Measurements from ENCODE around the gene MAP3K19.
"Not testable (repeated sequence)": the region's sequence is repeated elsewhere in the genome, so short reads cannot be mapped to it uniquely, and the experiment has no call there.

Gene MAP3K19

DNA sequence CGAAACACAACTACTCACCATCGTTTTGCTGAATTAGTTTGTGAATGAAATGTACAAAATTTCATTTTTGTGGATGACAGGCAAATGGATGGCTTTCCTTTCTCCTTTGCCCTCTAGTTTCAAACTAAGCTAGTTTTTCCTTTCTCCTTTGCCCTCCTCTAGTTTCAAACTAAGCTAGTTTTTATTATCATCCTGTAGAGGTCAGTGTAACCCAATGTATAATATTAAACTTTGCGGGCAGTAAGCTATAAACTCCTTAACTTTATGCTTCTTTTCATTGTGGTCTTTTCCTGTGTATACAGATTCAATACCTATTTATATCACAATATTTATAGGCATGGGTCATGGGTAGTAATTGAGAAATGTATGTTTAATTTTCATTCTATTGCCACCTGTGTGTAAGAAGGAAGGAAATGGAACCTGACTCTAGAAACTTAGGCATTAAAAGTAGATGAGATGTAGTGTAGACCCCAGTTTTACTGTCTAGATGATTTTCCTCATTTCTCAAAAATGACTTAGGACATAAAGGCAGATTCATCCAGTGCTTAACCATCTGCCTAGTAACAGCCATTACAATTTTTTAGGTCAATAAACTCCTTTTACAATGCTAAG lies 58.1 kb downstream of the MAP3K19 start:
- no peaks in the 10 kb centered on the region for H3K9me3 ChIP-seq (ENCODE audit: control insufficient read depth, insufficient read depth, low read length)
- H3K9ac ChIP-seq (ENCODE audit: low read depth, low read length), result no peak overlapping the region
- no peaks in the 10 kb centered on the region for H3K36me3 ChIP-seq (ENCODE audit: insufficient read depth, low read length)
- no peaks in the 10 kb centered on the region for H3K4me1 ChIP-seq (ENCODE audit: insufficient read depth, low read length)

DNA sequence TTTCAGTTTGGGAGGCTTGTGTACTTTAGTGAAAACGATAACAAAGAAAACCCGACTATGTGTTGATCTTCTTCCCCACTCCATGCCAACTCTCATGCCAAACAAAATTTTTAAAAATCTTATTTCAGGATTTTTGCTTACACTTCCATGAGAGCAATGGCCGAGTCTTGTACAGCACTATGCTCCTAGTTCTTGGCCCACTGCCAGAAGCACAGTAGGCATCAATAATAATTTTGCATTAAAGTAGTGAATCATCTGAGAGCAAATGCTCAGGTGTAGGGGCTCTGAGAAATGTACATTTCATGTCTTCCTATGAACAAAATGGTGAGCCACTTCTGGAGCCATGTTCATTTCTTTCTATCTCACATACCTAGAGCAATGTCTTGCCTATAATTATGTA lies 62.2 kb downstream of the MAP3K19 start:
- no peaks in the 10 kb centered on the region for H3K36me3 ChIP-seq (ENCODE audit: insufficient read depth, low read length)
- H3K9ac ChIP-seq (ENCODE audit: low read depth, low read length), result no peak overlapping the region
- no peaks in the 10 kb centered on the region for H3K9me3 ChIP-seq (ENCODE audit: control insufficient read depth, insufficient read depth, low read length)
- H3K4me1 ChIP-seq (ENCODE audit: insufficient read depth, low read length), result no peaks in the 10 kb centered on the region

DNA sequence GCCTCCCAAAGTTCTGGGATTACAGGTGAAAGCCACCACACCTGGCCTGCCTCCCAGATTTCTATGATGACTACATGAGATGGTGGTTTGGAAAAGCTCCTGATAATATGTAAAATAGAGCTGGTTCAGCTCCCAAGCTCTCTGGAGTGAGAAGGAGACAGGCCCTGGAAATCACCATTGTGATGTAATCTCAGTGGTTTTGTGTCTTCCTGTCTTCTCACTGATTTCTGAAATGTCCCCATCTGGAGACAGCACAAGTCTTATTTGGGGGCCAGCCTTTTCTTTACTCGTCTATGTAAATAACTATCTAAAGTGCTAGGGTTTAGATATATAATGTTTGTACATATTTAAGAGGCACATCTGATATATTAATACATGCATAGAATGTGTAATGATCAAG lies 64.6 kb downstream of the MAP3K19 start:
- Histone ChIP-seq H3K4me1 (ENCODE audit: insufficient read depth, low read length) (no peaks in the 10 kb centered on the region), H3K9ac (ENCODE audit: low read depth, low read length) (no peak overlapping the region), H3K9me3 (ENCODE audit: control insufficient read depth, insufficient read depth, low read length) (no peaks in the 10 kb centered on the region), H3K36me3 (ENCODE audit: insufficient read depth, low read length) (no peaks in the 10 kb centered on the region)

DNA sequence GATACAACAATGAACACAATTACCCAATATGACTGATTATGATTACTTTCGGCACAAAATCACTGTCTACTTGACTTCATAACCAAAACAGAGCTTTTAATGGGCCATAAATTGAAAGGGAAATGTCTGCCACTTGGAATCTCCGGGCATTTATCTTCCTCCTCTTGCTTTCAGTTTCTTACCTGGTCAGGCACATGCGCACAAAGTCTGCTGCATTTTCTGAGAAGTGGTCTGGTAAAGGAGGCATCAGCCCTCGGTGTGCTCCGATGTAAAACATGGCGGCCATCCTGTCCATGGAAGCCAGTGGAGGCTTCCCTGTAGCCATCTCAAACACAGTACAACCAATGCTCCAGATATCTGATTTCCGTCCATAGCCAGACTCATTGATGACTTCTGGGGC lies 66.6 kb downstream of the MAP3K19 start:
- Histone ChIP-seq H3K9ac (ENCODE audit: low read depth, low read length) (no peak overlapping the region), H3K36me3 (ENCODE audit: insufficient read depth, low read length) (no peaks in the 10 kb centered on the region)

DNA sequence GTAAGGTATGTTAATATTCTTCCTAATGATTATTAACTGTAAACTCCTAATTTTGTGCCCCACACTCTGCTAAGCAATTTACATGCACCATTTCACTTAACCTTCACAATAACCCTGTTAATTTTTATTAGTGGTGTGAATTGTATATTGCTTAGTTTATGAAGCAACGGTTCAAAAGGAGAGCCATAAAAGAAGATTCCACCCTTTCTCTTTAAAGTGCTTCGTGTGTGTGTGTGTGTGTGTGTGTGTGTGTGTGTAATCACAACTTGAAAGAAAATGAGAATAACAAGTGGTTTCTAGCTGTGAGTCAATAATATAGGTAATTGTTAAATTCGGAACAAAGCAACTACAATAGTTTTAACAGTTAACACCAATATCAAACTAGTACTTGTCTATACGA lies 68.0 kb downstream of the MAP3K19 start:
- Histone ChIP-seq H3K36me3 (ENCODE audit: insufficient read depth, low read length) (no peaks in the 10 kb centered on the region), H3K4me1 (ENCODE audit: insufficient read depth, low read length) (no peaks in the 10 kb centered on the region), H3K9me3 (ENCODE audit: control insufficient read depth, insufficient read depth, low read length) (no peaks in the 10 kb centered on the region), H3K9ac (ENCODE audit: low read depth, low read length) (no peak overlapping the region)

More for the DNA sequence above, 66.6 kb downstream of the MAP3K19 start:
- no peaks in the 10 kb centered on the region for H3K9me3 ChIP-seq (ENCODE audit: control insufficient read depth, insufficient read depth, low read length)
- H3K4me1 ChIP-seq (ENCODE audit: insufficient read depth, low read length), result no peaks in the 10 kb centered on the region

DNA sequence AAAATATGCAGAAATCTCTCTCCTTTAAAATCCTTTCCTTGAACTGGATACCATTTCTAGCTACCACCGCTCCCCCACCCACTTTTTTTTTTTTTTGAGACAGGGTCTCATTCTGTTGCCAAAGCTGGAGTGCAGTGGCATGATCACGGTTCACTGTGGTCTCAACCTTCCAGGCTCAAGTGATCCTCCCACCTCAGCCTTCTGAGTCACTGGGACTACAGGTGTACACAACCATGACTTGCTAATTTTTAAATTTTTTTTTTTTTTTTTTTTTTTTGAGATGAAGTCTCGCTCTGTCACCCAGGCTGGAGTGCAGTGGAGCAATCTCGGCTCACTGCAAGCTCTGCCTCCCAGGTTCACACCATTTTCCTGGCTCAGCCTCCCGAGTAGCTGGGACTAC lies 70.1 kb downstream of the MAP3K19 start:
- not testable (repeated sequence) for H3K9ac ChIP-seq (ENCODE audit: low read depth, low read length); H3K9me3 ChIP-seq (ENCODE audit: control insufficient read depth, insufficient read depth, low read length); H3K4me1 ChIP-seq (ENCODE audit: insufficient read depth, low read length)

DNA sequence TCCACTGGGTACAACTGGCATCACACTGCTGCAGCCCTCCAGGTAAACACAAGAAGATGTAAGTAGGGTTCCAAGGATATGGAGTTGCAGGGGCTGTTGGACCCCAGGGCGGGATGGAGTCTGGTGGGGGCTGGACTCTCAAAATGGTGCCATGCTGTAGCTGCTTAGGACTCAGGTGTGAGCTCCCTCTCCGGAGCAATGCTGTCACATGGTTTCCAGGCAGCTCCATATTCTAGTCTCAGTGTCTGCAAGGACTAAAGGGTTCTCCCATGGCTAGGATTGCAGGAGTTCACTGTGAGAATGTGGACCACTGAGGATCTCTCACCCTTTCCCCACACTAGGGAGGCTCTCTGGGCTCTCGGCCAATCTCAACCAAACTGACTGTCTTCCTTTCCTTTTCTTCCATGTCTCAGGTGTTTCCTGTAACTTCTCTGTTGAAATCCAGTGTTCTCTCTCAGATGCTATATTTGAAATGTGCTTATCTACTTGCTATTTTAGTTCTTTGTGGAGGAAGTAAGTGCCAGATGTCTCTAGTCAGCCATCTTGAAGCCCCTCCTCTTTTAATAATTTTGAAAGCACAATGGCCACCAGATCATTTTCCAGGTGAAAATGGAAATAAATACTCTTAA lies 71.1 kb downstream of the MAP3K19 start:
- Histone ChIP-seq H3K9ac (ENCODE audit: low read depth, low read length) (no peak overlapping the region), H3K36me3 (ENCODE audit: insufficient read depth, low read length) (no peaks in the 10 kb centered on the region), H3K9me3 (ENCODE audit: control insufficient read depth, insufficient read depth, low read length) (no peaks in the 10 kb centered on the region; the same call in 1 of the 2 replicates), H3K4me1 (ENCODE audit: insufficient read depth, low read length) (no peaks in the 10 kb centered on the region)

More for the DNA sequence above, 70.1 kb downstream of the MAP3K19 start:
- H3K36me3 ChIP-seq (ENCODE audit: insufficient read depth, low read length), result not testable (repeated sequence)

DNA sequence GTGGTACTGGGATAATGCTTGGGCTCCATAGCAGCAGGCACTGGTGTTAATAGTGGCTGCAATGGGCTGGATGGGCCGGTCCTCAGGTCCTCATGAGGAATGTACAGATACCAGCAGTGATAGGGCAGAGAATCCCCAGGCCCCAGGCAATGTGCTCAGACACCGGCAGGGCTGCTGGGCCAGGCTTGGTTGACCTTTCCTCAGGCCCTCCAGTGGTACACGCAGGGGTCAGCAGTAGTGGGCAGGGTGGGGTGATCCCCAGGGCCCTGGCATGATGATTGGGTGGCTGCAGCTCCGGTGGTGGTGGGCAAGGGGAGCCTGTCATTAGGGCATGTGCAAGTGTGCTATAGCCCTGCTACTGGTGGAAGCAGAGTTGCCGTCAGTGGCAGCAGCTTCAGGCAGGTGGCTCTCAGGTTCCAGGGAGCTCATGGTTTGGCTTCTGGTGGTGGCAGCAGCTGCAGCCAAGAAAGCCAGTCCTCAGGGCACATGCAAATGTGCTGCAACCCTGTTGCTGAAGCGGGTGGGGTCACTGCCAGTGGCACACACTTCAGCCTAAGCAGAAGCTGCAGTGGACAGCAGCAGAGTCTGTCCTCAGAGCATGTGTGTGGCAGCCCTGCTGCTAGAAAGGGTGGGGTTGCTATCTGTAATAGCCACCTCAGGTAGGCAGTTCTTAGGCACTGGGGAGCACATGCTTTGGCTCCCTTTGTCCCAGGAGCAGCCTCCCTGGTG lies 71.8 kb downstream of the MAP3K19 start:
- Histone ChIP-seq H3K9ac (ENCODE audit: low read depth, low read length) (no peak overlapping the region), H3K9me3 (ENCODE audit: control insufficient read depth, insufficient read depth, low read length) (no peaks in the 10 kb centered on the region; the same call in 1 of the 2 replicates), H3K4me1 (ENCODE audit: insufficient read depth, low read length) (no peaks in the 10 kb centered on the region), H3K36me3 (ENCODE audit: insufficient read depth, low read length) (no peaks in the 10 kb centered on the region)

DNA sequence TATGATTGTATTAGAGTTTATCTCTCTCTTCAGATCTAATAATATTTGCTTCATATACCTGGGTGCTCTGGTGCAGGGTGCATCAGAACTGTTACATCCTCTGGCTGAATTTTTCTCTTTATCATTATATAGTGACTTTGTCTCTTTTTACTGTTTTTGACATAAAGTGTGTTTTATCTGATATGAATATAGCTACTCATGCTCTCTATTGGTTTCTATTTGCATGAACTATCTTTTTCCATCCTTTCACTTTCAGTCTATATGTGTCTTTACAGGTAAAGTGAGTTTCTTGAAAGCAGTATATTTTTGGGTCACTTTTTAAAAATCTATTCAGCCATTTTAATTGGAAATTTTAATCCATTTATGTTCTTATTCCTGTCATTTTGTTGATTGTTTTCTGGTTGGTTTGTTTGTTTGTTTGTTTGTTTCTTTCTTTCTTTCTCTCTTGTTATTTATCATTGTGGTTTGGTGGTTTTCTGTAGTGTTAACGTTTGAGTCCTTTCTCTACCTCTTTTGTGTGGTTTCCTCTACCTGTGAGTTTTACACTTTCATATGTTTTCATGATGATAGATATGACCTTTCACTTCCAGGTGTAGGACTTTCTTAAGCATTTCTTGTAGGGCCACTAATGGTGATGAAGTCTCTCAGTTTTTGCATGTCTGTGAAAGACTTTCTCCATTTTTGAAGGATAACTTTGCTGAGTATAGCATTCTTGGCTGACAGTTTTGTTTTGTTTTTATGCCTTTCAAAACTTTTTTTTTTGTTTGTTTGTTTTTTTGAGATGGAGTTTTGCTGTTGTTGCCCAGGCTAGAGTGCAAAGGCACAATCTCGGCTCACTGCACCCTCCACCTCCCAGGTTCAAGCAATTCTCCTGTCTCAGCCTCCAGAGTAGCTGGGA lies 73.8 kb downstream of the MAP3K19 start:
- Histone ChIP-seq H3K9ac (ENCODE audit: low read depth, low read length) (no peak overlapping the region), H3K36me3 (ENCODE audit: insufficient read depth, low read length) (no peaks in the 10 kb centered on the region), H3K4me1 (ENCODE audit: insufficient read depth, low read length) (no peaks in the 10 kb centered on the region), H3K9me3 (ENCODE audit: control insufficient read depth, insufficient read depth, low read length) (no peaks in the 10 kb centered on the region; the same call in 1 of the 2 replicates)

DNA sequence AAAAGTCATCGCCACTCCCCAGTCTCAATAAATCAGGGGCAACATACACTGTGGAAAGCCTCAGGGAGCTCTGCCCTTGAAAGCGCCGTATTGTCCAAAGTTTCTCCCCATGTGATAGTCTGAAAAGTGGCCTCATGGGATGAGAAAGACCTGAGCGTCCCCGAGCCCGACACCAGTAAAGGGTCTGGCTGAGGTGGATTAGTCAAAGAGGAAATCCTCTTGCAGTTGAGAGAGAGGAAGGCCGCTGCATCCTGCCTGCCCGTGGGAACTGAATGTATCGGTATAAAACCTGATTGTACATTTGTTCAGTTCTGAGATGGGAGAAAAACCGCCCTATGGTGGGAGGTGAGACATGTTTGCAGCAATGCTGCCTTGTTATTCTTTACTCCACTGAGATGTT lies 80.1 kb downstream of the MAP3K19 start:
- H3K9me3 ChIP-seq (ENCODE audit: control insufficient read depth, insufficient read depth, low read length); H3K9ac ChIP-seq (ENCODE audit: low read depth, low read length); H3K4me1 ChIP-seq (ENCODE audit: insufficient read depth, low read length); H3K36me3 ChIP-seq (ENCODE audit: insufficient read depth, low read length): not testable (repeated sequence)

DNA sequence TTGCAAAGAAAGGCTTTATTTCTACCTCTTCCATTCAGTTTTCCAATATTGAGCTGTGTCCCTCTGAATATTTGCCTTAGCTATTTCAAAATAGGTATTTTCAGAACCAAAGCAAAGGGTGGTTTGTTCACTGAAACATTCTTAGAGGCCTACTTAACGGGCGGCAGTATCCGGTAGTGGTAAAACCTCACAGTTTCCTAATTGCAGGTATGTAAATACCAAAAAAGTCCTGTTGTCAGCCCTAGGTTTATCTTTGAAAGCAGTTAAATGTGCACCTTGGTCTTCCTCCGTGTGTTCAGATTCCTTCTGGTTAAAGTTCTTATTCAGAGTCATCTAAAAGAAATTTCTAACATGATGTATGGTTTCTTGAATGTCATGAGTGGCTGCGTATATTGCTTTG lies 89.8 kb downstream of the MAP3K19 start:
- Histone ChIP-seq H3K9ac (ENCODE audit: low read depth, low read length) (no peak overlapping the region), H3K4me1 (ENCODE audit: insufficient read depth, low read length) (no peaks in the 10 kb centered on the region), H3K9me3 (ENCODE audit: control insufficient read depth, insufficient read depth, low read length) (no peaks in the 10 kb centered on the region), H3K36me3 (ENCODE audit: insufficient read depth, low read length) (peaks cover 18% of the 10 kb centered on the region)

DNA sequence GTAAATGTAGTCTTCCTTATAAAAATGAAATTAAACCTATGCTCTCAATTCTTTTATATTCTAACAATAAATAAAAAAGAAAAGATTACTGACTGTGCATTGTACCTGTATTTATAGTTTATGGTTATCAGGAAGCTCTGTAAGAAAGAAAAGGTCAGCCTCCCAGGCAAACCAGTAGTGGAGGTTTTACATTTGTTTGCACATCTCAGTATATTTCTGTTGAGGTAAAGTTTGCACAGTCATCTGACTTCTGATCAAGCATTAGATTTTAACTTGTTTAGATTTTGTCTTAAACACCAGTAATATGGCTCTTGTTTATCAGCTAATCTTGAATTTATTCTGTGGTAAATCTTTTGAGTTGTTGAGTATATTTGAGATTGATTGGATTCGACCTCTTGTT lies 91.5 kb downstream of the MAP3K19 start:
- no peaks in the 10 kb centered on the region for H3K4me1 ChIP-seq (ENCODE audit: insufficient read depth, low read length)
- H3K36me3 ChIP-seq (ENCODE audit: insufficient read depth, low read length), result peaks cover 18% of the 10 kb centered on the region
- H3K9me3 ChIP-seq (ENCODE audit: control insufficient read depth, insufficient read depth, low read length), result no peaks in the 10 kb centered on the region
- H3K9ac ChIP-seq (ENCODE audit: low read depth, low read length), result no peak overlapping the region

DNA sequence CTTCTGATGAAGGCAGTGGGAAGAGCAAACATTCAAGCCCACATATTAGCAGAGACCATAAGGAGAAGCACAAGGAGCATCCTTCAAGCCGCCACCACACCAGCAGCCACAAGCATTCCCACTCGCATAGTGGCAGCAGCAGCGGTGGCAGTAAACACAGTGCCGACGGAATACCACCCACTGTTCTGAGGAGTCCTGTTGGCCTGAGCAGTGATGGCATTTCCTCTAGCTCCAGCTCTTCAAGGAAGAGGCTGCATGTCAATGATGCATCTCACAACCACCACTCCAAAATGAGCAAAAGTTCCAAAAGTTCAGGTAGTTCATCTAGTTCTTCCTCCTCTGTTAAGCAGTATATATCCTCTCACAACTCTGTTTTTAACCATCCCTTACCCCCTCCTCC lies 93.2 kb downstream of the MAP3K19 start:
- Histone ChIP-seq H3K9me3 (ENCODE audit: control insufficient read depth, insufficient read depth, low read length) (no peaks in the 10 kb centered on the region), H3K9ac (ENCODE audit: low read depth, low read length) (no peak overlapping the region), H3K36me3 (ENCODE audit: insufficient read depth, low read length) (peaks cover 23% of the 10 kb centered on the region), H3K4me1 (ENCODE audit: insufficient read depth, low read length) (no peaks in the 10 kb centered on the region)

DNA sequence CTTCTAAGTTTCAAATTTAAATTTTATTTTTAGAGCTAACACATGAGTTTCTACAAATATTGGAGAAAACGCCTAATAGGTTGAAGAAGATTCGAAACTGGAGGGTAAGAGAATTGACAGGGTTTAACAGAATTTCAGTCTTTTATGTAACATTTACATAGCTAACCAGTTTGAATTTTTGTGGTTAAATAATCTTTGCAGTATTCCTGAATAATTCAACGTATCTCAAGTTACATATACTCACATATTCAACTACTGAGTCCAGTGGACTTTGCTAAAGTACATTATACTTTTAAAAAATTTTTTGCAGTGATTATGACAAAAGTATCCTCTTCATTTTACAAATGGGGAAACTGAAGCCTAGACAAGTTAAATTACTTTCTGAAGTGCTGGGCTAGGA lies 94.6 kb downstream of the MAP3K19 start:
- H3K4me1 ChIP-seq (ENCODE audit: insufficient read depth, low read length), result no peaks in the 10 kb centered on the region
- peaks cover 24% of the 10 kb centered on the region for H3K36me3 ChIP-seq (ENCODE audit: insufficient read depth, low read length)
- no peaks in the 10 kb centered on the region for H3K9me3 ChIP-seq (ENCODE audit: control insufficient read depth, insufficient read depth, low read length)
- no peak overlapping the region for H3K9ac ChIP-seq (ENCODE audit: low read depth, low read length)
